Stomach (tissue), 9 donors: ENCODE measurements around the gene HOGA1. TPM values are rescaled to one million over a fixed set of nuclear protein-coding genes. Genes with fewer than 3 reads are reported as not detected.

Experiments used
- DNase-seq, 2 donors: peaks; one replicate each; pipeline versions ENCODE4 v3.0.0 to v3.0.0-alpha.2; 2013 to 2019
- H3K27ac ChIP-seq, 5 donors: fragments of 200-600 bp in 4 of 5; sonication (generic) in 4 of 5; one replicate each; pipeline ENCODE4 v1.5.1; 2013 to 2019; ENCODE audit warnings: mild to moderate bottlenecking in 1 of 5, moderate library complexity in 1 of 5
- H3K27me3 ChIP-seq, 3 donors: fragments of 200-600 bp; sonication (generic); one replicate each; pipeline ENCODE4 v1.5.1; 2017 to 2019; ENCODE audit warnings: mixed run types in 1 of 3
- H3K36me3 ChIP-seq, 4 donors: fragments of 200-600 bp; sonication (generic); 1 replicate in 3 of 4; 2 replicates in 1 of 4; pipeline ENCODE4 v1.5.1; 2016 to 2019
- H3K4me1 ChIP-seq, 4 donors: fragments of 200-600 bp; sonication (generic); one replicate each; pipeline ENCODE4 v1.5.1; 2016 to 2019
- H3K4me3 ChIP-seq, 4 donors: fragments of 200-600 bp; sonication (generic) in 3 of 4; one replicate each; pipeline ENCODE4 v1.5.1; 2016 to 2019; ENCODE audit warnings: mild to moderate bottlenecking in 1 of 4
- H3K9me3 ChIP-seq, 4 donors: fragments of 200-600 bp; sonication (generic); one replicate each; pipeline ENCODE4 v1.5.1; 2016 to 2019
- EP300 ChIP-seq: sonication (generic); formaldehyde crosslinking; IDR thresholded peaks from one replicate; pipeline ENCODE4 v1.6.1; 2017; ENCODE audit warnings: antibody characterized with exemption
- POLR2A ChIP-seq, 4 donors: fragments of 450-650 bp; IDR thresholded peaks; one replicate each; pipeline ENCODE4 v1.6.1; 2016; ENCODE audit warnings: antibody characterized with exemption in 4 of 4, control low read depth in 2 of 4, mild to moderate bottlenecking in 1 of 4, moderate library complexity in 1 of 4
- POLR2AphosphoS5 ChIP-seq, 3 donors: sonication (generic); formaldehyde crosslinking; IDR thresholded peaks; one replicate each; pipeline ENCODE4 v1.6.1; 2016; ENCODE audit warnings: antibody characterized with exemption in 3 of 3
- WGBS, 5 donors: extraction: QIAGEN DNeasy Blood & Tissue Kit in 3 of 5; methylation state at CpG; one replicate each; pipeline versions ENCODE4 v1.1.5 to v1.1.7; 2013 to 2018; 5-methylcytosine and 5-hydroxymethylcytosine counted together
- intact Hi-C: fragments of 100-400 bp; cut with DNase I; formaldehyde crosslinking; loops from one replicate; pipeline ENCODE4 v1.15.1; 2023; ENCODE audit warnings: low total_unique reads
- polyA plus RNA-seq, 3 donors: library from polyadenylated mRNA; stranded (reverse); fragments of 200-250 nt; gene quantifications; one replicate each; pipeline ENCODE4 v1.2.3, GENCODE V29; 2013
- total RNA-seq, 5 donors: library from RNA; depleted of rRNA; stranded (reverse); fragments of >200 nt; gene quantifications; one replicate each; pipeline versions ENCODE4 v1.1.0 to v1.2.3, GENCODE V29; 2014 to 2016
- TF ChIP-seq, protein P1 (sequence below), 7 experiments: fragments of 450-650 bp in 4 of 7; fragments of 200-600 bp in 3 of 7; sonication (generic) in 3 of 7; IDR thresholded peaks; one replicate each; pipeline ENCODE4 v1.5.1; 2016 to 2019; ENCODE audit warnings: antibody characterized with exemption in 7 of 7, control low read depth in 2 of 7, mild to moderate bottlenecking in 1 of 7
- donor health status: healthy with polysubstance abuse.
- donor health status: Bipolar disorder and iron deficiency.
- donor health status: healthy.

Gene HOGA1
- total and polyA plus RNA-seq, 8 donors, result 0.38 TPM; not detected in 7

DNA sequence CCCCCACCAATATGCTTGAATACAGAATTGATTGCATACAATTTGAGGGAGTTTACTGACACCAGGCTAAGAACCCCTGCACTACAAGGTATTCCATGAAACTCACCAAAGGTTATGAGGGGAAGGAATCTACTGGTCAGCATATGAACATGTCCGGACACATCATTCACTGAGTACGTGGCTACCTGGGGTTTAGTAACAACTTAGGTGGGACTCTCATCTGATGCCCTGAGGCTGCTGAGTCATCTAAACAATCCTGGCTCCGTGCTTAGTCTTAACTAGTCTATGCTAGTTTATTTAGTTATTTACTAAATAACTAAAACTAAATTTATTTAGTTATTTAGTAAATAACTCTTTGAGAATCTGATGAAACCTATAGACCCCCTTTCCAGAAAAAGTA, 67.6 kb downstream of the HOGA1 start:
- no peaks in the 10 kb centered on the region for H3K9me3 ChIP-seq
- peaks cover 0 to 28% (median 10%) of the 10 kb centered on the region in 4 donors for H3K4me1 ChIP-seq
- 88 to 97% (median 92%) methylated on average over 3 of the region's 3 CpGs for WGBS, 5 donors
- intact Hi-C loops, result no loop called here
- H3K27me3 ChIP-seq, result no peaks in the 10 kb centered on the region
- H3K27ac ChIP-seq, result no peak overlapping the region
- TF ChIP-seq POLR2AphosphoS5 (IDR thresholded peaks at IDR 0.05) (no peak), EP300 (no peak), POLR2A (IDR thresholded peaks at IDR 0.05) (no peak)
- TF ChIP-seq, protein P1, sequence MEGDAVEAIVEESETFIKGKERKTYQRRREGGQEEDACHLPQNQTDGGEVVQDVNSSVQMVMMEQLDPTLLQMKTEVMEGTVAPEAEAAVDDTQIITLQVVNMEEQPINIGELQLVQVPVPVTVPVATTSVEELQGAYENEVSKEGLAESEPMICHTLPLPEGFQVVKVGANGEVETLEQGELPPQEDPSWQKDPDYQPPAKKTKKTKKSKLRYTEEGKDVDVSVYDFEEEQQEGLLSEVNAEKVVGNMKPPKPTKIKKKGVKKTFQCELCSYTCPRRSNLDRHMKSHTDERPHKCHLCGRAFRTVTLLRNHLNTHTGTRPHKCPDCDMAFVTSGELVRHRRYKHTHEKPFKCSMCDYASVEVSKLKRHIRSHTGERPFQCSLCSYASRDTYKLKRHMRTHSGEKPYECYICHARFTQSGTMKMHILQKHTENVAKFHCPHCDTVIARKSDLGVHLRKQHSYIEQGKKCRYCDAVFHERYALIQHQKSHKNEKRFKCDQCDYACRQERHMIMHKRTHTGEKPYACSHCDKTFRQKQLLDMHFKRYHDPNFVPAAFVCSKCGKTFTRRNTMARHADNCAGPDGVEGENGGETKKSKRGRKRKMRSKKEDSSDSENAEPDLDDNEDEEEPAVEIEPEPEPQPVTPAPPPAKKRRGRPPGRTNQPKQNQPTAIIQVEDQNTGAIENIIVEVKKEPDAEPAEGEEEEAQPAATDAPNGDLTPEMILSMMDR (IDR thresholded peaks at IDR 0.05), result no peak
- H3K36me3 ChIP-seq, result peaks cover 18 to 64% (median 61%) of the 10 kb centered on the region in 4 donors
- H3K4me3 ChIP-seq, result no peak overlapping the region
- DNase-seq, result no peak

DNA sequence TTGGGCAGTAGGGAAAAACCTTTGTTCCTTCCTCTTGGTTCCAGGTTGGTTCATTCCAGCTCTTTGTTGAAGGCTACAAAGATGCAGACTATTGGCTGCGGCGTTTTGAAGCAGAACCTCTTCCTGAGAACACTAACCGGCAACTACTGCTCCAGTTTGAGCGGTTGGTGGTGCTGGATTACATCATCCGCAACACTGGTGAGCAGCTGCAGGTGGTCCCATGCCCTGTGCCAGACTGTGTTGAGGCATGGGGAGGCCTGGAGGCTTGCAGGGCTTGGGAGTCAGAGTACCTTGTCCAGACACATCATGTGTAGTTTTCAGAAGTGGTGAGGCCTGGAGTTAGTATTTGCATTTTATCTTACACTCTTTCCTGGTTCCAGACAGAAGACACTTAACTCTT, 72.6 kb downstream of the HOGA1 start:
- TF ChIP-seq EP300 (no peak), POLR2A (IDR thresholded peaks at IDR 0.05) (no peak), POLR2AphosphoS5 (IDR thresholded peaks at IDR 0.05) (no peak)
- TF ChIP-seq, protein P1 (IDR thresholded peaks at IDR 0.05), result no peak
- no peaks in the 10 kb centered on the region for H3K27me3 ChIP-seq
- no peaks in the 10 kb centered on the region for H3K9me3 ChIP-seq
- no peak overlapping the region for H3K27ac ChIP-seq
- H3K36me3 ChIP-seq, result peaks cover 23 to 80% (median 76%) of the 10 kb centered on the region in 4 donors
- intact Hi-C loops, result no loop called here
- no peak overlapping the region for H3K4me3 ChIP-seq
- no peaks in the 10 kb centered on the region for H3K4me1 ChIP-seq
- 91 to 95% (median 91%) methylated on average over 5 of the region's 5 CpGs for WGBS, 5 donors
- no peak for DNase-seq

DNA sequence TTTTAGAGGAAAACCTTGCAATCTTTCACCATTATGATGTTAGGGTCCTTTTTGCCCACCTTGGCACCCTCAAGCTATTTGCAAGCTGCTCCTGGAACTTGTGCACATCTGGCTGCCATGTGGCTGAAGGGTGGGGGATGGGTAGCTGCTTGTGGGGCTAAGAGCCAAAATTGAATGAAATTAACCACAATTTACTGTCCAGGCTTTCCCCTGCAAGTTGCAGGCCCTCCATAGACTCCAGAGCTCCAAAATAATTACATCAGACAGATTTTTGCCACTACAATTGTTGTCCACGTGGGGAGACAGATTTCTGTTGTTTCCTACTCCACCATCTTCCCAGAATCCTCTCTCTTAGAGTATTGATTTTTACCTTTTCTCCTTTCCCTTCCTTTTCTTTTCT, 75.4 kb downstream of the HOGA1 start:
- TF ChIP-seq POLR2AphosphoS5 (IDR thresholded peaks at IDR 0.05) (no peak), POLR2A (IDR thresholded peaks at IDR 0.05) (no peak), EP300 (no peak)
- TF ChIP-seq, protein P1 (IDR thresholded peaks at IDR 0.05), result no peak
- Histone ChIP-seq H3K27ac (no peak overlapping the region), H3K36me3 (peaks cover 26 to 79% (median 75%) of the 10 kb centered on the region in 4 donors), H3K4me3 (no peak overlapping the region), H3K4me1 (peaks cover 0 to 2% (median under 1%) of the 10 kb centered on the region in 4 donors), H3K27me3 (no peaks in the 10 kb centered on the region), H3K9me3 (no peaks in the 10 kb centered on the region)
- 59 to 91% (median 65%) methylated on average over 1 of the region's 1 CpG for WGBS, 5 donors
- DNase-seq, result peak in 1 of 2 donors; percentile 53
- intact Hi-C loops, result no loop called here

Other genes starting within 250 kb of the HOGA1 start
- gene FRAT2, start 249.7 kb upstream of the HOGA1 start, total RNA-seq, result 100 to 1,000 TPM in 1 of 5 donors, 10 to 100 TPM in 3, 1 to 10 TPM in 1; 6.4 to 213 (median 21.3) TPM
- gene FRAT2, start 249.7 kb upstream of the HOGA1 start, polyA plus RNA-seq, result 10 to 100 TPM in 2 of 3 donors, 1 to 10 TPM in 1; 8.8 to 18.3 (median 10.4) TPM
- 10 to 100 TPM in 4 of 5 donors, 1 to 10 TPM in 1; 3.5 to 22.2 (median 15.6) TPM for gene RRP12, start 183.0 kb upstream of the HOGA1 start, total RNA-seq
- 10 to 100 TPM; 12.0 to 16.8 (median 13.1) TPM for gene RRP12, start 183.0 kb upstream of the HOGA1 start, polyA plus RNA-seq
- gene PGAM1, start 158.2 kb upstream of the HOGA1 start, total RNA-seq, result 100 to 1,000 TPM in 1 of 5 donors, 10 to 100 TPM in 4; 29.2 to 122 (median 95.6) TPM
- gene PGAM1, start 158.2 kb upstream of the HOGA1 start, polyA plus RNA-seq, result 100 to 1,000 TPM; 116 to 180 (median 137) TPM
- 10 to 100 TPM; 11.6 to 30.6 (median 14.5) TPM for gene EXOSC1, start 138.4 kb upstream of the HOGA1 start, total RNA-seq
- gene EXOSC1, start 138.4 kb upstream of the HOGA1 start, polyA plus RNA-seq, result 10 to 100 TPM; 50.9 to 71.0 (median 52.7) TPM
- gene ZDHHC16, start 138.2 kb upstream of the HOGA1 start, total RNA-seq, result 10 to 100 TPM in 4 of 5 donors, 1 to 10 TPM in 1; 5.4 to 98.6 (median 35.9) TPM
- gene ZDHHC16, start 138.2 kb upstream of the HOGA1 start, polyA plus RNA-seq, result 10 to 100 TPM; 29.7 to 36.4 (median 30.7) TPM
- gene MMS19, start 86.0 kb upstream of the HOGA1 start, total RNA-seq, result 100 to 1,000 TPM in 1 of 5 donors, 10 to 100 TPM in 4; 55.1 to 146 (median 59.7) TPM
- gene MMS19, start 86.0 kb upstream of the HOGA1 start, polyA plus RNA-seq, result 10 to 100 TPM; 30.9 to 59.6 (median 30.9) TPM
- 10 to 100 TPM in 1 of 5 donors, 1 to 10 TPM in 4; 1.3 to 22.9 (median 3.1) TPM for gene UBTD1, start 85.5 kb upstream of the HOGA1 start, total RNA-seq
- gene UBTD1, start 85.5 kb upstream of the HOGA1 start, polyA plus RNA-seq, result 10 to 100 TPM in 2 of 3 donors, 1 to 10 TPM in 1; 9.3 to 14.8 (median 10.5) TPM
- not detected for gene ANKRD2, start 11.6 kb upstream of the HOGA1 start, total RNA-seq
- gene ANKRD2, start 11.6 kb upstream of the HOGA1 start, polyA plus RNA-seq, result 1 to 10 TPM in 1 of 3 donors, under 1 TPM in 2; 0.25 to 9.9 (median 0.68) TPM
- not detected for gene C10orf62, start 5.3 kb downstream of the HOGA1 start, total RNA-seq
- not detected for gene C10orf62, start 5.3 kb downstream of the HOGA1 start, polyA plus RNA-seq
- 10 to 100 TPM in 1 of 5 donors, 1 to 10 TPM in 1, not detected in 3; 5.5 to 19.8 TPM for gene MORN4, start 49.1 kb downstream of the HOGA1 start, total RNA-seq
- 10 to 100 TPM in 1 of 3 donors, 1 to 10 TPM in 2; 4.3 to 12.4 (median 6.8) TPM for gene MORN4, start 49.1 kb downstream of the HOGA1 start, polyA plus RNA-seq
- gene PI4K2A, start 56.3 kb downstream of the HOGA1 start, total RNA-seq, result 10 to 100 TPM in 4 of 5 donors, 1 to 10 TPM in 1; 9.1 to 13.6 (median 10.5) TPM
- gene PI4K2A, start 56.3 kb downstream of the HOGA1 start, polyA plus RNA-seq, result 1 to 10 TPM; 4.2 to 8.8 (median 7.8) TPM
- gene AVPI1, start 102.9 kb downstream of the HOGA1 start, total RNA-seq, result 10 to 100 TPM in 4 of 5 donors, 1 to 10 TPM in 1; 2.3 to 24.6 (median 12.1) TPM
- 10 to 100 TPM; 16.7 to 38.2 (median 23.5) TPM for gene AVPI1, start 102.9 kb downstream of the HOGA1 start, polyA plus RNA-seq
- 10 to 100 TPM in 3 of 5 donors, 1 to 10 TPM in 2; 8.8 to 21.0 (median 12.7) TPM for gene MARVELD1, start 129.3 kb downstream of the HOGA1 start, total RNA-seq
- 10 to 100 TPM in 1 of 3 donors, 1 to 10 TPM in 2; 5.7 to 13.6 (median 8.4) TPM for gene MARVELD1, start 129.3 kb downstream of the HOGA1 start, polyA plus RNA-seq
- gene ZFYVE27, start 152.7 kb downstream of the HOGA1 start, total RNA-seq, result 10 to 100 TPM in 4 of 5 donors, 1 to 10 TPM in 1; 6.7 to 77.1 (median 25.2) TPM
- 10 to 100 TPM in 1 of 3 donors, 1 to 10 TPM in 2; 4.3 to 16.3 (median 7.6) TPM for gene ZFYVE27, start 152.7 kb downstream of the HOGA1 start, polyA plus RNA-seq
- gene SFRP5, start 187.6 kb downstream of the HOGA1 start, total RNA-seq, result 1 to 10 TPM in 3 of 5 donors, under 1 TPM in 1, not detected in 1; 0.45 to 4.6 (median 2.1) TPM
- gene SFRP5, start 187.6 kb downstream of the HOGA1 start, polyA plus RNA-seq, result 1 to 10 TPM in 2 of 3 donors, under 1 TPM in 1; 0.75 to 8.4 (median 2.1) TPM